CD4-positive, CD25-positive, alpha-beta regulatory T cell (primary cell): ENCODE results near the gene MAOA. TPM values are rescaled to one million over a fixed set of nuclear protein-coding genes. Genes with fewer than 3 reads are reported as not detected.
"Not testable (repeated sequence)": the region's sequence is repeated elsewhere in the genome, so short reads cannot be mapped to it uniquely, and the experiment has no call there.

Source experiments
- ATAC-seq, 2 donors: fragments of 150-1000 bp; cut with Tn5 transposase; one replicate each; pipeline ENCODE4 v1.10.0; 2021; ENCODE audit warnings: low read depth in 2 of 2, moderate number of reproducible peaks in 2 of 2, moderate library complexity in 1 of 2
- DNase-seq, 3 donors: peaks; one replicate each; pipeline versions ENCODE4 v3.0.0 to v3.0.0-alpha.2; 2012 to 2022; ENCODE audit warnings: mixed read lengths in 1 of 3
- H3K27ac ChIP-seq: one replicate; pipeline ENCODE4 v1.7.0; 2013; ENCODE audit warnings: mild to moderate bottlenecking, low read length; ENCODE audit not compliant: insufficient read depth, poor library complexity, severe bottlenecking
- H3K27me3 ChIP-seq: one replicate; pipeline ENCODE4 v1.7.0; 2013; ENCODE audit warnings: low read length; ENCODE audit not compliant: control insufficient read depth, insufficient read depth
- H3K36me3 ChIP-seq: one replicate; pipeline ENCODE4 v1.7.0; 2013; ENCODE audit warnings: mild to moderate bottlenecking, low read length, moderate library complexity; ENCODE audit not compliant: control insufficient read depth, insufficient read depth
- H3K4me1 ChIP-seq: 2 replicates; pipeline ENCODE4 v1.7.0; 2013; ENCODE audit warnings: mild to moderate bottlenecking, low read length; ENCODE audit not compliant: insufficient read depth, control insufficient read depth, poor library complexity, severe bottlenecking
- H3K4me3 ChIP-seq: one replicate; pipeline ENCODE4 v1.7.0; 2013; ENCODE audit warnings: low read depth, mild to moderate bottlenecking, low read length, moderate library complexity
- H3K9me3 ChIP-seq, 2 experiments: 1 replicate in 1 of 2; 2 replicates in 1 of 2; pipeline ENCODE4 v1.7.0; 2013; ENCODE audit warnings: low read length in 2 of 2, mild to moderate bottlenecking in 1 of 2, moderate library complexity in 1 of 2; ENCODE audit not compliant: control insufficient read depth in 2 of 2
- H3K27ac Mint-ChIP-seq, 3 donors: one replicate each; pipeline ENCODE4 v1.8.0; 2020 to 2022; ENCODE audit warnings: mild to moderate bottlenecking in 3 of 3, mixed read lengths in 3 of 3, moderate library complexity in 2 of 3
- H3K27me3 Mint-ChIP-seq: one replicate; pipeline ENCODE4 v1.8.0; 2022; ENCODE audit warnings: mild to moderate bottlenecking, mixed read lengths
- H3K36me3 Mint-ChIP-seq: one replicate; pipeline ENCODE4 v1.8.0; 2020; ENCODE audit warnings: mixed read lengths
- H3K4me1 Mint-ChIP-seq, 4 donors: one replicate each; pipeline ENCODE4 v1.8.0; 2020 to 2022; ENCODE audit warnings: mixed read lengths in 4 of 4, mild to moderate bottlenecking in 1 of 4
- H3K4me3 Mint-ChIP-seq, 4 donors: one replicate each; pipeline ENCODE4 v1.8.0; 2020 to 2022; ENCODE audit warnings: mild to moderate bottlenecking in 4 of 4, mixed read lengths in 4 of 4, moderate library complexity in 3 of 4
- H3K9me3 Mint-ChIP-seq, 7 donors: one replicate each; pipeline ENCODE4 v1.8.0; 2020 to 2022; ENCODE audit warnings: mixed read lengths in 7 of 7, mild to moderate bottlenecking in 3 of 7, moderate library complexity in 2 of 7
- polyA plus RNA-seq, 4 donors: library from polyadenylated mRNA; unstranded; fragments of 300-500 nt; fragmentation: Illumina TruSeq; gene quantifications; one replicate each; pipeline ENCODE4 v1.2.3, GENCODE V29; 2021
- total RNA-seq: library from RNA; stranded (reverse); gene quantifications from one replicate; pipeline ENCODE4 v1.2.3, GENCODE V29; 2022

The MAOA gene
- total and polyA plus RNA-seq, 5 donors from 2014 or later: 0.03 to 4.8 TPM; not detected in 3

- no peak overlapping the region for H3K27ac Mint-ChIP-seq
These were observed 62.9 kb downstream of the MAOA start for GRCh38 chrX:43718956-43719355.

GRCh38 chrX:43720082-43720481 lies 64.0 kb downstream of the MAOA start:
- Histone ChIP-seq H3K27ac (no peak overlapping the region), H3K27me3 (no peaks in the 10 kb centered on the region), H3K36me3 (no peaks in the 10 kb centered on the region), H3K4me1 (no peaks in the 10 kb centered on the region), H3K9me3 (no peaks in the 10 kb centered on the region), H3K4me3 (no peak overlapping the region)
- Mint-ChIP-seq H3K27me3 (no peaks in the 10 kb centered on the region), H3K27ac (no peak overlapping the region), H3K4me3 (no peak overlapping the region), H3K9me3 (peaks cover 0 to 11% (median 0%) of the 10 kb centered on the region in 7 donors), H3K4me1 (no peaks in the 10 kb centered on the region), H3K36me3 (no peaks in the 10 kb centered on the region)
- DNase-seq: no peak
- no peak for ATAC-seq

More at GRCh38 chrX:43718956-43719355, 62.9 kb downstream of the MAOA start:
- Histone ChIP-seq H3K9me3 (no peaks in the 10 kb centered on the region), H3K4me1 (no peaks in the 10 kb centered on the region), H3K27me3 (no peaks in the 10 kb centered on the region), H3K4me3 (no peak overlapping the region), H3K36me3 (no peaks in the 10 kb centered on the region), H3K27ac (no peak overlapping the region)
- Mint-ChIP-seq H3K4me3 (no peak overlapping the region), H3K4me1 (no peaks in the 10 kb centered on the region), H3K36me3 (no peaks in the 10 kb centered on the region), H3K9me3 (peaks cover 0 to 11% (median 0%) of the 10 kb centered on the region in 7 donors), H3K27me3 (no peaks in the 10 kb centered on the region)
- ATAC-seq (no peak), DNase-seq (no peak)

GRCh38 chrX:43720961-43721360 lies 64.9 kb downstream of the MAOA start:
- Mint-ChIP-seq H3K36me3 (no peaks in the 10 kb centered on the region), H3K27me3 (no peaks in the 10 kb centered on the region), H3K4me1 (no peaks in the 10 kb centered on the region), H3K4me3 (no peak overlapping the region), H3K27ac (no peak overlapping the region), H3K9me3 (peaks cover 0 to 11% (median 0%) of the 10 kb centered on the region in 7 donors)
- H3K27ac ChIP-seq: no peak overlapping the region
- no peak overlapping the region for H3K4me3 ChIP-seq
- ATAC-seq: no peak
- H3K36me3 ChIP-seq: no peaks in the 10 kb centered on the region
- no peaks in the 10 kb centered on the region for H3K27me3 ChIP-seq
- no peak for DNase-seq
- H3K4me1 ChIP-seq: no peaks in the 10 kb centered on the region
- H3K9me3 ChIP-seq: no peaks in the 10 kb centered on the region

- not testable (repeated sequence) for H3K36me3 ChIP-seq, H3K27me3 Mint-ChIP-seq, H3K4me1 Mint-ChIP-seq, H3K27ac Mint-ChIP-seq, H3K4me3 Mint-ChIP-seq, H3K4me1 ChIP-seq, H3K27me3 ChIP-seq, H3K9me3 ChIP-seq, H3K27ac ChIP-seq, DNase-seq, H3K4me3 ChIP-seq, H3K36me3 Mint-ChIP-seq, ATAC-seq
- H3K9me3 Mint-ChIP-seq: peaks cover 0 to 11% (median 0%) of the 10 kb centered on the region in 7 donors
These were observed 69.1 kb downstream of the MAOA start for GRCh38 chrX:43725227-43725626.

GRCh38 chrX:43727254-43727653 lies 71.2 kb downstream of the MAOA start:
- H3K36me3 Mint-ChIP-seq, H3K27ac ChIP-seq, H3K4me3 Mint-ChIP-seq, H3K27me3 ChIP-seq, H3K9me3 ChIP-seq, H3K27me3 Mint-ChIP-seq, H3K4me3 ChIP-seq, H3K4me1 Mint-ChIP-seq, H3K27ac Mint-ChIP-seq, H3K4me1 ChIP-seq, H3K36me3 ChIP-seq, ATAC-seq, DNase-seq: not testable (repeated sequence)
- peaks cover 0 to 11% (median 0%) of the 10 kb centered on the region in 7 donors for H3K9me3 Mint-ChIP-seq

GRCh38 chrX:43728002-43728401 lies 71.9 kb downstream of the MAOA start:
- Histone ChIP-seq H3K4me3 (no peak overlapping the region), H3K4me1 (no peaks in the 10 kb centered on the region), H3K36me3 (no peaks in the 10 kb centered on the region), H3K27me3 (no peaks in the 10 kb centered on the region), H3K9me3 (no peaks in the 10 kb centered on the region), H3K27ac (no peak overlapping the region)
- peaks cover 0 to 7% (median 0%) of the 10 kb centered on the region in 4 donors for H3K4me1 Mint-ChIP-seq
- DNase-seq: peak in 1 of 3 donors; percentile 6
- no peaks in the 10 kb centered on the region for H3K27me3 Mint-ChIP-seq
- no peak for ATAC-seq
- H3K36me3 Mint-ChIP-seq: no peaks in the 10 kb centered on the region
- no peak overlapping the region for H3K4me3 Mint-ChIP-seq
- H3K9me3 Mint-ChIP-seq: peaks cover 0 to 6% (median 0%) of the 10 kb centered on the region in 7 donors
- no peak overlapping the region for H3K27ac Mint-ChIP-seq

GRCh38 chrX:43728966-43729365 lies 72.9 kb downstream of the MAOA start:
- Histone ChIP-seq H3K36me3 (no peaks in the 10 kb centered on the region), H3K27me3 (peaks cover 2% of the 10 kb centered on the region), H3K9me3 (no peaks in the 10 kb centered on the region), H3K4me3 (no peak overlapping the region), H3K27ac (no peak overlapping the region), H3K4me1 (no peaks in the 10 kb centered on the region)
- no peak for ATAC-seq
- peaks cover 0 to 6% (median 0%) of the 10 kb centered on the region in 7 donors for H3K9me3 Mint-ChIP-seq
- H3K4me3 Mint-ChIP-seq: no peak overlapping the region
- H3K36me3 Mint-ChIP-seq: no peaks in the 10 kb centered on the region
- H3K27me3 Mint-ChIP-seq: no peaks in the 10 kb centered on the region
- H3K4me1 Mint-ChIP-seq: peaks cover 0 to 7% (median 0%) of the 10 kb centered on the region in 4 donors
- no peak overlapping the region for H3K27ac Mint-ChIP-seq
- no peak for DNase-seq

- ATAC-seq (no peak), DNase-seq (no peak)
- Histone ChIP-seq H3K36me3 (no peaks in the 10 kb centered on the region), H3K9me3 (no peaks in the 10 kb centered on the region), H3K4me1 (no peaks in the 10 kb centered on the region), H3K4me3 (no peak overlapping the region), H3K27ac (no peak overlapping the region), H3K27me3 (peaks cover 2% of the 10 kb centered on the region)
- no peaks in the 10 kb centered on the region for H3K27me3 Mint-ChIP-seq
- H3K27ac Mint-ChIP-seq: no peak overlapping the region
- H3K4me1 Mint-ChIP-seq: peaks cover 0 to 7% (median 0%) of the 10 kb centered on the region in 4 donors
- H3K4me3 Mint-ChIP-seq: no peak overlapping the region
- H3K36me3 Mint-ChIP-seq: no peaks in the 10 kb centered on the region
- H3K9me3 Mint-ChIP-seq: peaks cover 0 to 2% (median 0%) of the 10 kb centered on the region in 7 donors
These were observed 75.0 kb downstream of the MAOA start for GRCh38 chrX:43731086-43731485.
